Measurements from ENCODE around the gene ARGFX.
A peak's percentile ranks its signal among the peaks of the same experiment; 100 is the strongest.
"Not testable (repeated sequence)": the region's sequence is repeated elsewhere in the genome, so short reads cannot be mapped to it uniquely, and the experiment has no call there.

The ARGFX gene

GRCh38 chr3:121567649-121568048, at the start of gene ARGFX:
Gene ARGFX (plus strand): TSS chr3:121567949. CDS start chr3:121570714, 2,765 bp downstream.
- no peak for DNase-seq (ENCODE audit: low spot score)

- no peak for DNase-seq (ENCODE audit: low spot score)
Observed at GRCh38 chr3:121517953-121518655, 49.6 kb upstream of the ARGFX start.

- DNase-seq (ENCODE audit: low spot score) = no peak
Observed at GRCh38 chr3:121520510-121520909, 47.2 kb upstream of the ARGFX start.

GRCh38 chr3:121529308-121529707, 38.4 kb upstream of the ARGFX start:
- no peak for DNase-seq (ENCODE audit: low spot score)

GRCh38 chr3:121531269-121531668, 36.5 kb upstream of the ARGFX start:
- no peak for DNase-seq (ENCODE audit: low spot score)

GRCh38 chr3:121542924-121543323, 24.8 kb upstream of the ARGFX start:
- no peak for DNase-seq (ENCODE audit: low spot score)

GRCh38 chr3:121545049-121545573, 22.6 kb upstream of the ARGFX start:
- no peak for DNase-seq (ENCODE audit: low spot score)

- DNase-seq (ENCODE audit: low spot score) = peak; percentile 91
Observed at GRCh38 chr3:121545574-121546455, 21.9 kb upstream of the ARGFX start, which contains the start of gene POLQ. Gene POLQ (minus strand): TSS chr3:121545988. CDS start chr3:121545877, 111 bp downstream.

GRCh38 chr3:121552379-121552778, 15.4 kb upstream of the ARGFX start:
- DNase-seq (ENCODE audit: low spot score) = no peak

GRCh38 chr3:121552797-121553196, 15.0 kb upstream of the ARGFX start:
- no peak for DNase-seq (ENCODE audit: low spot score)

GRCh38 chr3:121557426-121557934, 10.3 kb upstream of the ARGFX start:
- DNase-seq (ENCODE audit: low spot score) = no peak

GRCh38 chr3:121562148-121562547, 5.6 kb upstream of the ARGFX start:
- DNase-seq (ENCODE audit: low spot score) = no peak

GRCh38 chr3:121566773-121567172, 976 bp upstream of the ARGFX start:
- no peak for DNase-seq (ENCODE audit: low spot score)

GRCh38 chr3:121574449-121574848, 6.7 kb downstream of the ARGFX start:
- no peak for DNase-seq (ENCODE audit: low spot score)

- DNase-seq (ENCODE audit: low spot score) = no peak
Observed at GRCh38 chr3:121581691-121582090, 13.9 kb downstream of the ARGFX start.

- DNase-seq (ENCODE audit: low spot score) = no peak
Observed at GRCh38 chr3:121584418-121584817, 16.7 kb downstream of the ARGFX start.

- DNase-seq (ENCODE audit: low spot score) = no peak
Observed at GRCh38 chr3:121592856-121593702, 25.3 kb downstream of the ARGFX start, which contains the start of gene FBXO40. Gene FBXO40 (plus strand): TSS chr3:121593379. CDS start chr3:121620576, 27,197 bp downstream.

- DNase-seq (ENCODE audit: low spot score) = not testable (repeated sequence)
Observed at GRCh38 chr3:121593806-121594205, 26.1 kb downstream of the ARGFX start.

GRCh38 chr3:121594850-121595249, 27.1 kb downstream of the ARGFX start:
- DNase-seq (ENCODE audit: low spot score) = no peak

- DNase-seq (ENCODE audit: low spot score) = no peak
Observed at GRCh38 chr3:121595765-121596406, 28.1 kb downstream of the ARGFX start.

- DNase-seq (ENCODE audit: low spot score) = no peak
Observed at GRCh38 chr3:121598564-121598963, 30.8 kb downstream of the ARGFX start.

Measured in CD4-positive, alpha-beta T cell treated with Interleukin-2 at 100 ng/mL for 4 hours (primary cell).